Measurements from ENCODE around the gene FER1L5. TPM values are rescaled to one million over a fixed set of nuclear protein-coding genes. Genes with fewer than 3 reads are reported as not detected.

The FER1L5 gene
- total RNA-seq, 1 experiment from 2014 or later, result 0.91 TPM

GRCh38 chr2:96602330-96602823, 40.2 kb upstream of the FER1L5 start:
- ChIA-PET RAD21 (ENCODE audit: low non-redundant PET in 1 of 2, low total read pairs in 2 of 2, uncharacterized antibody in 2 of 2, unreplicated experiment in 2 of 2) (no interaction called here), POLR2A (no interaction called here), CTCF (no interaction called here)
- H3K9me3 ChIP-seq (ENCODE audit: control insufficient read depth in 1 of 2, insufficient read depth in 1 of 2, low read depth in 1 of 2, low read length in 2 of 2), result no peaks in the 10 kb centered on the region
- H2AFZ ChIP-seq (ENCODE audit: low read depth, low read length, poor library complexity, severe bottlenecking), result no peak overlapping the region
- intact Hi-C loops (cut with micrococcal nuclease), result loop anchor here (2.0 kb wide), 1 partner anchor 198 kb away; no protein-coding TSS in a partner anchor
- no TSS peak for BruUV-seq (replicated peaks)
- H3K9ac ChIP-seq (ENCODE audit: low read length), result no peak overlapping the region
- no peaks in the 10 kb centered on the region for H4K20me1 ChIP-seq (ENCODE audit: insufficient read depth)
- no peaks in the 10 kb centered on the region for H3K4me1 ChIP-seq (ENCODE audit: control insufficient read depth in 1 of 2, insufficient read depth in 2 of 2, low read length in 2 of 2)
- no peak for DNase-seq (ENCODE audit: low read depth, low spot score)
- H3K9me2 ChIP-seq (ENCODE audit: insufficient read depth), result no peaks in the 10 kb centered on the region
- H3K4me3 ChIP-seq (replicated peaks in 1 of 2; ENCODE audit: low read depth in 1 of 2, low read length in 2 of 2), result no peak overlapping the region
- ATAC-seq, result peak; percentile 69; the same call in 1 of the 2 replicates
- no peak overlapping the region for H3K4me2 ChIP-seq (ENCODE audit: low read length)
- H3K27me3 ChIP-seq (ENCODE audit: insufficient read depth, low read length), result no peaks in the 10 kb centered on the region
- H3K79me2 ChIP-seq (ENCODE audit: insufficient read depth, low read length), result 0 out of 2 replicates have a peak, but pooled peaks cover 4% of the 10 kb centered on the region
- TF ChIP-seq SRF (IDR thresholded peaks at IDR 0.05; ENCODE audit: low read depth) (no peak), SIN3A (IDR thresholded peaks at IDR 0.05; ENCODE audit: low read depth) (no peak), POLR2AphosphoS5 (IDR thresholded peaks at IDR 0.05; ENCODE audit: low read depth, low read length) (no peak), ZNF274 (IDR thresholded peaks at IDR 0.05; ENCODE audit: low read depth, low read length) (no peak), RAD21 (IDR thresholded peaks at IDR 0.05; ENCODE audit: low read depth) (peak; percentile 50; the same call in 1 of the 2 replicates), POLR2A (IDR thresholded peaks at IDR 0.05; ENCODE audit: borderline replicate concordance, extremely low read depth, insufficient read depth, insufficient read length) (no peak)
- TF ChIP-seq, protein P1, sequence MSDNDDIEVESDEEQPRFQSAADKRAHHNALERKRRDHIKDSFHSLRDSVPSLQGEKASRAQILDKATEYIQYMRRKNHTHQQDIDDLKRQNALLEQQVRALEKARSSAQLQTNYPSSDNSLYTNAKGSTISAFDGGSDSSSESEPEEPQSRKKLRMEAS (IDR thresholded peaks at IDR 0.05), result no peak
- TF ChIP-seq, protein P2, sequence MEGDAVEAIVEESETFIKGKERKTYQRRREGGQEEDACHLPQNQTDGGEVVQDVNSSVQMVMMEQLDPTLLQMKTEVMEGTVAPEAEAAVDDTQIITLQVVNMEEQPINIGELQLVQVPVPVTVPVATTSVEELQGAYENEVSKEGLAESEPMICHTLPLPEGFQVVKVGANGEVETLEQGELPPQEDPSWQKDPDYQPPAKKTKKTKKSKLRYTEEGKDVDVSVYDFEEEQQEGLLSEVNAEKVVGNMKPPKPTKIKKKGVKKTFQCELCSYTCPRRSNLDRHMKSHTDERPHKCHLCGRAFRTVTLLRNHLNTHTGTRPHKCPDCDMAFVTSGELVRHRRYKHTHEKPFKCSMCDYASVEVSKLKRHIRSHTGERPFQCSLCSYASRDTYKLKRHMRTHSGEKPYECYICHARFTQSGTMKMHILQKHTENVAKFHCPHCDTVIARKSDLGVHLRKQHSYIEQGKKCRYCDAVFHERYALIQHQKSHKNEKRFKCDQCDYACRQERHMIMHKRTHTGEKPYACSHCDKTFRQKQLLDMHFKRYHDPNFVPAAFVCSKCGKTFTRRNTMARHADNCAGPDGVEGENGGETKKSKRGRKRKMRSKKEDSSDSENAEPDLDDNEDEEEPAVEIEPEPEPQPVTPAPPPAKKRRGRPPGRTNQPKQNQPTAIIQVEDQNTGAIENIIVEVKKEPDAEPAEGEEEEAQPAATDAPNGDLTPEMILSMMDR (IDR thresholded peaks at IDR 0.05 in 2 of 3, conservative IDR thresholded peaks at IDR 0.05 in 1 of 3; ENCODE audit: borderline replicate concordance in 1 of 3, insufficient read depth in 1 of 3, low read depth in 2 of 3, low read length in 2 of 3), result peak; percentile 23 to 30 (median 27); a peak in 2 of 6 replicates
- peaks cover 59 to 68% of the 10 kb centered on the region in 2 experiments for H3K36me3 ChIP-seq (ENCODE audit: control insufficient read depth in 1 of 2, insufficient read depth in 2 of 2, low read length in 2 of 2)
- no peak overlapping the region for H3K27ac ChIP-seq (ENCODE audit: low read depth, low read length)
